Measurements from ENCODE around the gene GTF3C2. TPM values are rescaled to one million over a fixed set of nuclear protein-coding genes. Genes with fewer than 3 reads are reported as not detected.

GTF3C2 gene
- total RNA-seq, 1 experiment from 2014 or later, result 77.7 TPM

- ATAC-seq (no peak), DNase-seq (ENCODE audit: low read depth, low spot score) (no peak)
- H3K27me3 ChIP-seq (ENCODE audit: control insufficient read depth, insufficient read depth, low read length), result no peaks in the 10 kb centered on the region
- no peaks in the 10 kb centered on the region for H3K36me3 ChIP-seq (ENCODE audit: control insufficient read depth, insufficient read depth, low read length)
- CTCF ChIA-PET, result no interaction called here
- intact Hi-C loops (cut with micrococcal nuclease; ENCODE audit: unreplicated experiment) (no loop called here), in situ Hi-C loops (cut with HindIII; ENCODE audit: low pct_unique_long_range_greater_than_20kb, low sequenced_read_pairs) (no loop called here)
- no peaks in the 10 kb centered on the region for H3K9me3 ChIP-seq (ENCODE audit: control insufficient read depth, insufficient read depth, low read depth, low read length)
- H3K4me3 ChIP-seq (ENCODE audit: low read depth in 2 of 2, low read length in 2 of 2), result no peak overlapping the region
- no TSS peak for BruUV-seq (replicated peaks)
- TF ChIP-seq POLR2AphosphoS5 (IDR thresholded peaks at IDR 0.05; ENCODE audit: low read depth, low read length), result no peak
- TF ChIP-seq REST (IDR thresholded peaks at IDR 0.05; ENCODE audit: insufficient read depth in 1 of 2, low read depth in 2 of 2, low read length in 1 of 2), result no peak
- no peak for TF ChIP-seq SIN3A (IDR thresholded peaks at IDR 0.05; ENCODE audit: borderline replicate concordance, insufficient read depth, low read depth, low read length)
- TF ChIP-seq TCF7L2 (IDR thresholded peaks at IDR 0.05; ENCODE audit: low read depth, low read length), result no peak
- TF ChIP-seq CTCF (IDR thresholded peaks at IDR 0.05), result no peak
- H3K4me1 ChIP-seq (ENCODE audit: control insufficient read depth, insufficient read depth, low read length), result no peaks in the 10 kb centered on the region
- no peak overlapping the region for H3K27ac ChIP-seq (ENCODE audit: low read length)
- POLR2A ChIA-PET, result no interaction called here
Measured at GRCh38 chr2:27307287-27307544, 49.3 kb downstream of the GTF3C2 start.

GRCh38 chr2:27306573-27307286 is 49.8 kb downstream of the GTF3C2 start:
- no peak for TF ChIP-seq CTCF (IDR thresholded peaks at IDR 0.05)
- TF ChIP-seq SIN3A (IDR thresholded peaks at IDR 0.05; ENCODE audit: borderline replicate concordance, insufficient read depth, low read depth, low read length), result no peak
- TF ChIP-seq REST (IDR thresholded peaks at IDR 0.05; ENCODE audit: insufficient read depth in 1 of 2, low read depth in 2 of 2, low read length in 1 of 2), result no peak
- no peak for TF ChIP-seq POLR2AphosphoS5 (IDR thresholded peaks at IDR 0.05; ENCODE audit: low read depth, low read length)
- CTCF ChIA-PET, result no interaction called here
- H3K4me3 ChIP-seq (ENCODE audit: low read depth in 2 of 2, low read length in 2 of 2), result no peak overlapping the region
- in situ Hi-C loops (cut with HindIII; ENCODE audit: low pct_unique_long_range_greater_than_20kb, low sequenced_read_pairs) (no loop called here), intact Hi-C loops (cut with micrococcal nuclease; ENCODE audit: unreplicated experiment) (no loop called here)
- DNase-seq (ENCODE audit: low read depth, low spot score) (no peak), ATAC-seq (no peak)
- no TSS peak for BruUV-seq (replicated peaks)
- POLR2A ChIA-PET, result no interaction called here
- H3K27me3 ChIP-seq (ENCODE audit: control insufficient read depth, insufficient read depth, low read length), result no peaks in the 10 kb centered on the region
- no peaks in the 10 kb centered on the region for H3K9me3 ChIP-seq (ENCODE audit: control insufficient read depth, insufficient read depth, low read depth, low read length)
- H3K27ac ChIP-seq (ENCODE audit: low read length), result no peak overlapping the region
- no peaks in the 10 kb centered on the region for H3K36me3 ChIP-seq (ENCODE audit: control insufficient read depth, insufficient read depth, low read length)
- no peaks in the 10 kb centered on the region for H3K4me1 ChIP-seq (ENCODE audit: control insufficient read depth, insufficient read depth, low read length)

Measured in Panc1 (cell line).